ENCODE results near the gene ATP1A1. TPM values are rescaled to one million over a fixed set of nuclear protein-coding genes. Genes with fewer than 3 reads are reported as not detected.

The ATP1A1 gene
- total RNA-seq, 4 donors from 2014 or later: 770 to 1,450 (median 1,316) TPM

- TF ChIP-seq CTCF (IDR thresholded peaks at IDR 0.05) (no peak), POLR2A (IDR thresholded peaks at IDR 0.05) (no peak)
These were observed 66.7 kb downstream of the ATP1A1 start for GRCh38 chr1:116439701-116440100.

GRCh38 chr1:116440731-116441130 lies 67.7 kb downstream of the ATP1A1 start:
- intact Hi-C loops (cut with DNase I): no loop called here
- H3K9me3 ChIP-seq: no peaks in the 10 kb centered on the region
- no peak overlapping the region for H3K27ac ChIP-seq
- H3K27me3 ChIP-seq: no peaks in the 10 kb centered on the region
- no peak overlapping the region for H3K4me3 ChIP-seq (replicated peaks in 1 of 3)
- no peaks in the 10 kb centered on the region for H3K4me1 ChIP-seq
- H3K36me3 ChIP-seq: no peaks in the 10 kb centered on the region
- WGBS, 2 donors: 93 to 99% methylated on average over 4 of the region's 4 CpGs
- no peak for TF ChIP-seq POLR2A (IDR thresholded peaks at IDR 0.05)
- TF ChIP-seq CTCF (IDR thresholded peaks at IDR 0.05): no peak
- DNase-seq: no peak

More at GRCh38 chr1:116439701-116440100, 66.7 kb downstream of the ATP1A1 start:
- DNase-seq: no peak
- Histone ChIP-seq H3K4me1 (no peaks in the 10 kb centered on the region), H3K27me3 (no peaks in the 10 kb centered on the region), H3K4me3 (replicated peaks in 1 of 3) (no peak overlapping the region), H3K27ac (no peak overlapping the region), H3K9me3 (no peaks in the 10 kb centered on the region), H3K36me3 (no peaks in the 10 kb centered on the region)
- intact Hi-C loops (cut with DNase I): no loop called here
- 19 to 21% methylated on average over 1 of the region's 1 CpG for WGBS, 2 donors

- intact Hi-C loops (cut with DNase I): no loop called here
- DNase-seq: no peak
- H3K4me1 ChIP-seq: no peaks in the 10 kb centered on the region
- H3K27me3 ChIP-seq: no peaks in the 10 kb centered on the region
- TF ChIP-seq CTCF (IDR thresholded peaks at IDR 0.05): no peak
- no peak for TF ChIP-seq POLR2A (IDR thresholded peaks at IDR 0.05)
- H3K4me3 ChIP-seq (replicated peaks in 1 of 3): no peak overlapping the region
- WGBS, 2 donors: 100% methylated on average over 1 of the region's 1 CpG
- no peak overlapping the region for H3K27ac ChIP-seq
- H3K9me3 ChIP-seq: no peaks in the 10 kb centered on the region
- no peaks in the 10 kb centered on the region for H3K36me3 ChIP-seq
These were observed 72.5 kb downstream of the ATP1A1 start for GRCh38 chr1:116445534-116445933.

GRCh38 chr1:116446686-116447085 lies 73.6 kb downstream of the ATP1A1 start:
- Histone ChIP-seq H3K27me3 (no peaks in the 10 kb centered on the region), H3K4me1 (no peaks in the 10 kb centered on the region), H3K27ac (no peak overlapping the region), H3K36me3 (no peaks in the 10 kb centered on the region), H3K9me3 (no peaks in the 10 kb centered on the region), H3K4me3 (replicated peaks in 1 of 3) (no peak overlapping the region)
- WGBS, 2 donors: 95 to 96% methylated on average over 3 of the region's 3 CpGs
- no peak for DNase-seq
- intact Hi-C loops (cut with DNase I): no loop called here
- TF ChIP-seq POLR2A (IDR thresholded peaks at IDR 0.05) (no peak), CTCF (IDR thresholded peaks at IDR 0.05) (no peak)

- DNase-seq: no peak
- no peak overlapping the region for H3K27ac ChIP-seq
- no peaks in the 10 kb centered on the region for H3K9me3 ChIP-seq
- 56 to 74% methylated on average over 7 of the region's 7 CpGs for WGBS, 2 donors
- no peak overlapping the region for H3K4me3 ChIP-seq (replicated peaks in 1 of 3)
- H3K36me3 ChIP-seq: no peaks in the 10 kb centered on the region
- no peaks in the 10 kb centered on the region for H3K4me1 ChIP-seq
- TF ChIP-seq POLR2A (IDR thresholded peaks at IDR 0.05) (no peak), CTCF (IDR thresholded peaks at IDR 0.05) (no peak)
- intact Hi-C loops (cut with DNase I): no loop called here
- no peaks in the 10 kb centered on the region for H3K27me3 ChIP-seq
These were observed 75.8 kb downstream of the ATP1A1 start for GRCh38 chr1:116448785-116449385.
